ENCODE data around the gene SYNJ2.

Gene SYNJ2

DNA sequence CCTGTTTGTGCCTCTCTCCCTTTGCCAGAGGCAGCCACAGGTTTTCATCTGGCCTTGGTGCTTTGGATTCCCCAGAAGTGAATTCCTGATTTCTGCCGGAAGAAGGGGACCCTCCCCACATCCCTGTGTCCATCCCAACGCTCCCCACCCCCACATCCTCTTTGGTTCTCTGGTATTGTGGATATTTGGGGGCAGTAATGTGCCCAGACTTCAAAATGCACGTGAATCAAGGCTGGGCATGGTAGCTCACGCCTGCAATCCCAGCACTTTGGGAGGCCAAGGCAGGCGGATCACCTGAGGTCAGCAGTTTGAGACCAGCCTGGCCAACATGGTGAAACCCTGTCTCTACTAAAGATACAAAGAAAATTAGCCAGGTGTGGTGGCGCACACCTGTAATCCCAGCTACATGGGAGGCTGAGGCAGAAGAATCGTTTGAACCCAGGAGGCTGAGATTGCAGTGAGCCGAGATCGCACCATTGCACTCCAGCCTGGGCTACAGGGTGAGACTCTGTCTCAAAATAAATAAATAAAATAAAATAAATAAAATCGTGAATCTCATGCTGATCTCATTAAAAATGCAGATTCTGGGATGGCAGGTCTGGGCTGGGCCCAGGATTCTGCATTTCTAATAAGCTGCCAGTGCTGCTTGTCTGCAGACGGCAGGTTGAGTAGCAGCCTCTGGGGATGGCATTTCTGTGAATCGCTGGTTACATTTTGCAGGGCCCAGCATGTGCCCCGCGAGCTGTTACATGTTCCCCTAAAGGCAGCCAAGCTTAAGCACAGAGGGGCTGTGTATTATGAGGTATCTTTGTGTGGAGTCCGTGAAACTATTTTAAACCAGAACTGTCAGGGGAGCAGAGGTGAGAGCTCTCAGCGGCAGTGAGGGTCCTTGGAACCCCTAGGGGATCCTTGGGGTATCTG is 49.0 kb downstream of the SYNJ2 start:
- peak; percentile 6 for DNase-seq

DNA sequence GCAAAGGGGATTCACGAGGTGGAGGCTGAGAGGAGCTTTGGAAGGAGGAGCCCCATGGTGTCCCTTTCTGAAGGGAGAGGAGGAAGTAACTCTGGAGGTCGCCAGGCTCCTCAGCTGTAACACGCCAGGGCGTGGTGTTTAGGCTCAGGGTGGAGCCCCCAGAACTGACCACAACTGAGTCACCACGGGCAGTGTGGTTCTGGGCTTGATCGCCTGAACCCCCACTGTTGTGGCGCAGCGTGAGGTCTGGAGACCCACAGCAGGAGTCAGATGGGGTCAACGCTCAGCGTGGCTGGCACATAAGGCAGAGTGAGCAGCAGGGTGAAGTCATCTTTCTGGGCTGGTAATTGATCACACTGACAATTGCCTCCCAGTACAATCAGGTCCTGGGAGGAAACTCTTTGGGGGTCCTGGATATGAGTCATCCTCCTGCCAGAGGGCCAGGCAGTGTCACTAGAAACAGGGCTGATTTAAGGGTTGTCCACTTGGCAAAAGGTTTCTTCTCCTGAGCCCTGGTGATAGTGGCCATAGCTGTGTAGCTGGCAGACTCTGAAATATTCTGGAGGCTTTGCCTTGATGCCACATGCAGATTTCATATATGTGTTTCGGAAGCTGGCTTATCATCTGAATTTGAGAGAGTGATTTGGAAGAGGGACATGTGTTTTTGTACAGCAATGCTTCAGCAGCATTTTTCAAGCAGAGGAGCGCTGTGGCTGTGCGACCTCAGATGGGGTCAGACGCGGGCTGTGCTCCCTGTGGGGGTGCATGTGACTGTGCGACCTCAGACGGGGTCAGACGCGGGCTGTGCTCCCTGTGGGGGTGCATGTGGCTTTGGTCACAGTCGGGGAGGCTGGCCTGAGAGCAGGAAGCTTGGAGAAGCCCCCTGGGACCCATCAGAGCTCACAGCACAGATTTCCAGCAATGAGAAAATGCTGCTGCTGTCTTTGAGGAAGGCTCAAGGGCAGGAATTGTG is 50.0 kb downstream of the SYNJ2 start:
- DNase-seq, result peak; percentile 11

DNA sequence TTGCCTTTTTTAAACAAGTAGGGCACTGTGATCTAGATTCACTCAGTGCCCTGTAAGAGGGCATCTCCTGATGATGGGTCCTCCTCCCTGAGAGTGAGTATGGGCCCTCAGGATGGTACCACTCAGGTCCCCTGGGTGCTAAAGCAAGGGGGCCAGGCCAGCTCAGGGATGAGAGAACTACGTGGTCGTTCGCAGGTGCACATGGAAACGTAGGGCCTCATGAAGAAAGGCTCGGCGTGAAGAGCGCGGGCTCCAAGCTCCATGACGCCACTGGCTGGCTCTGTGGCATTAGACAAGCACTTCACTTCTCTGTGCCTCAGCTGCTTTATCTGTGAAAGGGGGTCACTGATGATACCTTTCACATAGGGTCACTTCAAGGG is 50.7 kb downstream of the SYNJ2 start:
- no peak for DNase-seq

DNA sequence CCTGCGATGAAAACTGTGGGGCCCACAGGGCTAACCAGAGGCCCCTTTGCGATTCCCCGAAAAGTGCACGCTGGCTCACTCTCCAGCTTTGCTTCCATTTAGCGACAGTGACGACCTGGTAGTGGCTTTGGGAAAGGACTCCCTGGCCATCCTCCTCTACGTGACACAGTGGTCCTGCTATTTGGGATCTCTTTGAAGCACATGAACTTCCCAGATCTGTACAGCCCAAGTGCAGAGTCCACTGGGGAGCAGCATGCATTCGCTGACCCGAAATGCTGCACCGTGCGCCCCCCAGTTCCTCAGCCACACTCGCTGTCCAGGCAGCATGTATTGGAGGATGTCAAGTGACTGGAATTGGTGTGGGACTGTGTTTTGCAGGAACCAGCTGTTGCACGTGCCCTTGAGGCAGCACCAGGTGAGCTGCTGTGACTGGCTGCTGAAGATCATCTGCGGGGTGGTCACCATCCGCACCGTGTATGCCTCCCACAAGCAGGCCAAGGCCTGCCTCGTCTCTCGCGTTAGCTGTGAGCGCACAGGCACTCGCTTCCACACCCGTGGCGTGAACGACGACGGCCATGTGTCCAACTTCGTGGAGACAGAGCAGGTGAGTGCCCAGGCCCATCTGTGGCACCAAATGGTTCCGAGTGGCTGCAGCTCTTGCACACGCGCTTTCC is 51.6 kb downstream of the SYNJ2 start:
- DNase-seq, result no peak

DNA sequence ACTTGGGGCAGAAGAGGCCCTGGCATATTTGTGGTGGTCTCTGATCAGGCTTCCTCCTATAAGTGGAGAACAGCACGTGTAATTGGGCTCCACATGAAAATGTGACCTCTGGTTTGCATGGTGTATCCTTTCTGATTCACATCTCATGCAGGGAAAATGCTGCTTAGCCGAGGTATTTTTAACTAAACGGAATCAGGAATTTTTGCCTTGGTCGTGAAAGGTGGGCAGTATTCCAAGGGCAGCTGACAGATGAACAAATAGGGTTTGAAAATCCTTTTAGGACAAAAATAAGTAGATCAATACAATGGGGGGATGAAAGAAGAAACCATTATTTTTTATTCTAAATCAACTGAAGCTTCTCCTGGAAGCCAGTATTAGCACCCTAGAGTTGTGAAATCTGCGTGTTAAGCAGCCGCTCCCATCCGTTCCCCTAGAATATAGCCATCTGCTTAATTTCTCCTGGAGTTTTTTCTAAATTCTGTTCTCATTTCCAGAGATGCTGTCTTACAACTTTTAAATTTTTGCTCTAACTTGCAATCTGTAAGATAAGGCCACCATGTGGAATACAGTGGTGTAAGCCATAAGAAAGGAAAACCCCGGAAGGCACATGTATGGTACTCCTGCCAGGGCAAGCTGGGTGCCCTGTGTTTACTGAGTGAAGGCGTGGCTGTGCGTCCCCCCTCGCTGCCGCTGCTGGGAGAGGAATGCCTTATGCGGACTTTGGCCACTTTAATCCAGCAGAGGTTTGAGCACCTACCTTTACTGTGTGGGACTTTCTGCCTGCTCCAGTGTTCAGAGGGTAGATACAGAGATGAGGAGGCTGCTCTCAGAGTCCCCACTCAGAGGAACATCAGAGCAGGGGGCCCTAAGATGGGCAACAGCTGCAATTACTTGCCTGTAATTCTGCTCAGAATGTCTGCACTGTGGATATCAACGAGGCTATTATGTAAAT is 52.4 kb downstream of the SYNJ2 start:
- no peak for DNase-seq

DNA sequence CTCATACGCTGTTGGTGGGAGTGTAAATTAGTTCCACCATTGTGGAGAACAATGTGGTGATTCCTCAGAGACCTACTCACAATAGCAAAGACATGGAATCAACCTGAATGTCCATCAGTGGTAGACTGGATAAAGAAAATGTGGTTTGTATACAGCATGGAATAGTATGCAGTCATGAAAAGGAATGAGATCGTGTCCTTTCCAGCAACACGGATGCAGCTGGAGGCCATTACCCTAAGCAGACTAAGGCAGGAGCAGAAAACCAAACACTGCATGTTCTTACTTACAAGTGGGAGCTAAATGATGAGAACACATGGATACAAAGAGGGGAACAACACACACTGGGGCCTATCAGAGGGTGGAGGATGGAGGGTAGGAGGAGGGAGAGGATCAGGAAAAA is 54.6 kb downstream of the SYNJ2 start:
- no peak for DNase-seq

DNA sequence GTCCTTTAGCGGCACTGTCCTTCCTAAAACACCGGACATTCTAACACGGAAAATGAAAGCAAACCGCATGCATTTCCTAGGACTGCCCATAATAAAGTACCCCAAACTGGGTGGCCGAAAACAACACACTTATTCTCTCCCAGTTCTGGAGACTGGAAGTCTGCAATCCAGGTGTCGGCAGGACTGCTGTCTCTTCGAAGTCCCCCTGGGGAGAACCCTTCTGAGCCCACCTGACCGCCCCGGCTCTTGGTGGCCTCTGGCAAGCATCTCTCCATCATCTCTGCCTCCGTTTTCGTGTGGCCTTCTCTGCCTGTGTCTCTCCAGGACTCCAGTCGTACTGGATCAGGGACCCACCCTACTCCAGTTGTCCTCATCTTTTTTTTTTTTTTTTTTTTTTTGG is 55.4 kb downstream of the SYNJ2 start:
- no peak for DNase-seq

DNA sequence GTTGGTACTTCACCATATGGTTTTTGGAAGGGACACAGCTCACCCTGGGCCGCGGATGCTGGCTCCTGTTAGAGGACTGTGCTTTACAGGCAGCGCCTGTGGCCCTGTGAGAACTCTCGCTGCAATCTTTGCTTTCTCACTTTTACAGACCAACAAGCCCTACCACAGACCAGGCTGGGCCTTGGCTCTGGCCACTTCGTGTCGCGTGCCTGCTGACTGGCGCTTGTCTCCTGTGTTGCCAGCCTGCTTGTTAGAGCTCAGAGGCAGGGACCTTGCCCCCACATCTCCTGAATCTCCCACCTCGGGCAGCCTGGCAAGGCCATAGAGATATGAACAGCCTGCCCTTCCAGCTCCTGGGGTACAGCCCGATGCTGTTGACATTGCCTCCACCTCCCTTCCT is 56.1 kb downstream of the SYNJ2 start:
- DNase-seq, result no peak

DNA sequence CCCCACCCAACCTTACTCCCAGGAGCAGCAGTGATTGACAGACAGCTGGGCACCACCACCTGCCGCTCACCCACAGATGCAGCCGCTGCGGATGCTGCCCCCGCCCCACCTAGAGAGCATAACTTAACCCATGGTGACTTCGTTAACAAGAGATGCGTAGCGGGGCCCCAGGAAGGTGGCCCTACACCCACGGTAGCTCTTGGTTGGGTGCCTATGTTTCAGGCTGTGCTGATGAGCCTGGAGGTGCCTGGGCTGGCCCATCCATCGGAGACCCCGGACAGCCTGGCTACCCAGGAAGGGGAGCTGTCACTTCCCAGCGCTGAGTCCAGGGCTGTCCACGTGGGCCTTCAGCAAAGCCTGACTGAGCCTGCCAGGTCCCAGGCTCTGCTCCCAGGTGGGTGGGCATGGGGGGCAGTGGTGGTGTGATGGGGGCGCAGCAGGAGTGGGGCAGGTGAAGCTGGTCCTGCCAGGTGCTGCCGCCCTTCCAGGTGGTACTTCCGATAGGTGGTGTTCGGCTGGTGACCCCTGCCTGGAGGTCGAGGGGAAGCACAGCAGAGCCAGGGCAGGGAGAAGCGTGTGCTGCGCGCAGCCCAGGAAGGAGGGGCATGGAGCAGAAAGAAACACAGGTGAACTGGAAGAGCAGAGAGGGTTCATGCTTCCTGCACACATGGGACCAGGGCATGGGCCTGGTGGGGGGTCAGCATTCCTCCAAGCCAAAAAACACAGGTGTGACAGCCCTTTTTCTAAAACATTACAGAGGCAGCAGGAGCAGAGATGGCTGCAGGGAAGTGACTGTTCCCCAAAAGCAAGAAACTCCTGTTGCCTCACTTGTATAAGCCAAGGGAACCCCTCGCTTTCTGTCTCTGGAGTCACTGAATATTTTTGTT is 56.9 kb downstream of the SYNJ2 start:
- DNase-seq, result no peak

DNA sequence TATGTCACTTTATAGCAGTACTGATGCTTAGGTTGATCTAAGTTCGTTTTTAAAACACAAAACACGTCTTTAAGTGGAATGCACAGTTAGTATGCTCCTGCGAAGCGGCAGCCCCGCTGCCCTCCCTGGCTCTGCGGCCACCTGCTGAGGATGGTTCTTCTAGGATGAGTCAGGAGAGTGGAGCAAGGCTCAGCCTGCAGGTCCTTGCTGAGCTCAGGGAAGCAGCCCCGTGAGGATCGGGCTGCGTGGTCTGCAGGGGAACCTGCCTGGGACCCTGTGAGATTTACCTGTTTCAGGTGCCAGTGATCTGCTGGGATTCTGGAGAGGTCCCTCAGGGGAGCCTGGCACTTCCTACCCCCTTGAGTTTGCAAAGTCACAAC is 57.5 kb downstream of the SYNJ2 start:
- no peak for DNase-seq

DNA sequence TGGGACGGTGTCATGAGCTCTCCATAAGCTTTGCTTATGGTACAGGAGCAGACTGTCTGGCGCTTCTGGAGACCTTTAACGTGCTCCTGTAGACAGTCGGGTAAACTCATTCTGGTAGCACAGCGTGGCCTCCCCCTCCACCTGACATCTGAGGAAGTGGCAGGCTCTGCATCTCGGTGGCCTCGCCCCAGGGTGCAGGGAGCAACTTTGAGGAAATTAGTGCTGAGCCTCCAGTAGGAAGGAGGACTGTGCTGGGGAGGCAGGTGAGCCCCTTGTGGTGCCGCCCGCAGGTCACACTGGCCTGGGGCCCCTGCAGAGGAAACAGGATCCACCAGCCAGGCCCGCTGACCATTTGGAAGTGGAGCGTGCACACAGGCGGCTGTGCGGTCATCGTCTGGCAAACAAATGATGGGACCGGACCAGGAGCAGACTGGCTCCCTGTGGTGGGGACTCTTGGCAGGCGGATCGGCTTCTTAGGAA is 57.9 kb downstream of the SYNJ2 start:
- no peak for DNase-seq

DNA sequence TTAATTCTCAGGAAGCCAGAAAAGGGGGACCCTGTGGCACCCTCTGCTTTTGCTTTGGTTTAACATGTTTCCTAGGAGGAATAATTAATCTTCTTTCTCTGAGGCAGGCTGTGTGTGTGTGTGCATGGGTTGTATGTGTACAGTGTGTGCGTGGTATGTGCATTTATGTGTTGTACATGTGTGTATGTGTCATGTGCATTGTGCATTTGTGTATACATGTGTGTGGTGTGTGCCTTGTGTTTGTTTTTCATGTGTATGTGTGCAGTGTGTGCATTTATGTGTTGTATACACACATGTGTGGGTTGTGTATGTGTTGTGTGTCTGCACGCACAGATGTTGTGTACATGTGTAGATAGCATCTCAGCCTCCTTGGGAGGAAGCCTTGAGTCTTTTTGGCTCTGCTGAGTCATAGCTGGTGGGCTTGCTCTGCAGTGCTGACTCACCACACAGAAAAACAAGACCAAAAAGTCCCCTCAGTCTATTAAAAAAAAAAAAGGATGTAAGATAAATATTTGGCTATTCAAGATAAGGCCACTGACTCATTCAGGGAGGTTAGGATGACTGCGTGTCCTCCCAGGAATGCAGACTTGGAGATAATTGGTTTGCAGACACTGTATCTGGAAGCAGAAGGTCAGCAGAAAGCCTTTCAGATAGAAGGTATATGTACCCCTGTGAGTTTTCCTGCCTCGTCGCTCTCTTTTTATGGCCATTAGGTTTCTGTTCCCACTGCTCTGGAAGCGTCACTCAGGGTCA is 58.6 kb downstream of the SYNJ2 start:
- DNase-seq, result no peak

DNA sequence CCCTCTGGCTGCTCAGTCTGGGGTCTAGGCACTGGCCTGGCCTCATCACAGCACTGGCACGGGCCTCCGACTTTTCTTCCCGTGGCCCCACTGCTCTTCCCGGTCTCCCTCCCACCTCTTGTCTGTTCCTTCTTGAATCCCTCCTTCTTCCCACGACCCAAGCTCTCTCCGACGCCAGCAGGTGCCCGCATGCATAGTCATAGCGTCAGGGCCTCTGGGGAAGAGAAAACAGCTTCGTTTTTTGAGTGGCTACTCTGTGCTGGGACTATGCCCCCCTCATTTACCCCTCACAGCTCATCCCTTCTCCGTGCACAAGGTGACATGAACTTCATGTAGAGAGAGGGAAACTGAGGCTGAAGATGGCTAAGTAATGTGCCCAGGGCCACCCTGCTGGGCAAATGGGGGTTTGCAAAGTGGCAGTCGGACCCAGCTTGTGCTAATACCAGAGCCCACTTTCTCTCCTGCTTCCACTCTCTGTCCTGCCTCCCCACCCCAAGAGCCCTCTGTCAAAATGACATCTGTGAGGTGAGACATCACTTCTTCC is 59.2 kb downstream of the SYNJ2 start:
- no peak for DNase-seq

DNA sequence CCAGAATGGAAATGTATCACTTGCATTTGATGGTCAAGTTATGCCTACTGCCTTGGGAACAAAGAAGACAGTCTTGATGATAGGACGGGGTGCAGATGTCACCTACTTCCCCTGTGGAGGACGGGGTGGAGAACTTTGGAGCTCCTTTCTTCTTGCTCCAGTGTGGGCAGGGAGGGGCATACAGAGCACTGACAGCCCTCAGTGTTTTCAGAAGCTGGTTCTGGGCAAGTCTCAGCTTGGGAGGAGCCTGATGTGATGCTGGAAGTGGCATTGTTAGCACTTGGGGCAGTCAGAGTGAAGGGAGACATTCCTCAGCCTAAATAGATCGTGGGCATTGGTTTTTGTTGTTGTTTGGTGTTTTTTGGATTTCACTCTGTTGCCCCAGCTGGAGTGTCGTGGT is 59.7 kb downstream of the SYNJ2 start:
- DNase-seq, result no peak

DNA sequence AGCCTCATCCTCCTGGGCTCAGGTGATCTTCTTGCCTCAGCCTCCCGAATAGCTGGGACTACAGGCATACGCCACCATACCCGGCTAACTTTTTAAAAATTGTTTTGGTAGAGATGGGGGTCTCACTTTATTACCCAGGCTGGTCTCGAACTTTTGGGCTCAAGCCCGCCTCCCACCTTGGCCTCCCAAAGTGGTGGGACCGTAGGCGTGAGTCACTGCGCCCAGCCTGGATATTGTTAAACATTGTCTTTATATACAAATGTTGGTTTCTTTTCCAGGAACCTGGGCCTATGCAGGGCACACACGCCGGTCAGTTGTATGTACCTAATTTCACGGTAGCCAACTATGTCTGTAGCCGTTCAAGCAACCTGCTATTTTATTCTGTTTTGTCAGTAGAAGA is 60.1 kb downstream of the SYNJ2 start:
- DNase-seq, result no peak

DNA sequence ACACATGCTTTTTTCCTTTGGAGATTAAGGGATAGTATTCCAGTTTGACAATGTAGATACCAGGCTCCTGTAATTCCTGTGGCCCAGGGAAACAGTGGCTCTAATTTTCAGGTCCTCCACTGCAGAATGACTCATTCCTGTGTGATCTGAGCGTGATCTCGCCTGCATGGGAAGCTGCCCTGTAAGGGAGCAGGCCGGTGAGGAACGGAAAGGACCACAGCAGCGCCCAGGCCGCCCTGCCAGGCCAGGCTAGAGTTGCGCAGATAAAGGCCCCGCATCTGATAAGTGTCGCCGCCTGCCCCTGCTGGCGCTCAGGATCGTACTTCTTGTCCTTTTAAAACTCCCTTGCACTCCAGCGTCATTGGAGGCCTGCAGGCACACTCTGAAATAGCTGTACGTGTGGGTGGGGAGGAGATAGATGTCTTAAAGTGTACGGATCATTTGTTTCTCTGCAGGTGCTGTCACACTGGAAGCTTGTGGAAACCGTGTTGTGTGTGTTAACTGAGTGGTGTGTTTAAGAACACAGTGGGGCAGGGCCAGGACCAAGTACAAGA is 60.7 kb downstream of the SYNJ2 start:
- DNase-seq, result no peak

DNA sequence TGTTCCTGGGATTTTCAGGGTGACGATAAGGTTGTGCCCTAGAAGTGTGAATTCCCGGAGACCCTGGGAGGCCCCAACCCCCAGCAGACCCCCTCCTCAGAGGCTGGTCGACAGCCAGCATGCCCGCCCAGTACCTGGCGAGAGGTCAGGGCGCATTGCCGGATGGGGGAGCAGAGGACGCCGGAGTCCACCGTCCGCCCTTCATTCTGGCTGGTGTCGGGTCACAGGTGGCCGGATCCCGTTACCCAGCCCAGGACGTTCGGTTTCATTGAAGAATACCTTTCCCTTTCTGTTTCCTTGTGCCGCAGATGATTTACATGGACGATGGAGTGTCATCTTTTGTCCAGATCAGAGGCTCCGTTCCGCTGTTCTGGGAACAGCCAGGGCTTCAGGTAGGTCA is 61.3 kb downstream of the SYNJ2 start:
- no peak for DNase-seq

DNA sequence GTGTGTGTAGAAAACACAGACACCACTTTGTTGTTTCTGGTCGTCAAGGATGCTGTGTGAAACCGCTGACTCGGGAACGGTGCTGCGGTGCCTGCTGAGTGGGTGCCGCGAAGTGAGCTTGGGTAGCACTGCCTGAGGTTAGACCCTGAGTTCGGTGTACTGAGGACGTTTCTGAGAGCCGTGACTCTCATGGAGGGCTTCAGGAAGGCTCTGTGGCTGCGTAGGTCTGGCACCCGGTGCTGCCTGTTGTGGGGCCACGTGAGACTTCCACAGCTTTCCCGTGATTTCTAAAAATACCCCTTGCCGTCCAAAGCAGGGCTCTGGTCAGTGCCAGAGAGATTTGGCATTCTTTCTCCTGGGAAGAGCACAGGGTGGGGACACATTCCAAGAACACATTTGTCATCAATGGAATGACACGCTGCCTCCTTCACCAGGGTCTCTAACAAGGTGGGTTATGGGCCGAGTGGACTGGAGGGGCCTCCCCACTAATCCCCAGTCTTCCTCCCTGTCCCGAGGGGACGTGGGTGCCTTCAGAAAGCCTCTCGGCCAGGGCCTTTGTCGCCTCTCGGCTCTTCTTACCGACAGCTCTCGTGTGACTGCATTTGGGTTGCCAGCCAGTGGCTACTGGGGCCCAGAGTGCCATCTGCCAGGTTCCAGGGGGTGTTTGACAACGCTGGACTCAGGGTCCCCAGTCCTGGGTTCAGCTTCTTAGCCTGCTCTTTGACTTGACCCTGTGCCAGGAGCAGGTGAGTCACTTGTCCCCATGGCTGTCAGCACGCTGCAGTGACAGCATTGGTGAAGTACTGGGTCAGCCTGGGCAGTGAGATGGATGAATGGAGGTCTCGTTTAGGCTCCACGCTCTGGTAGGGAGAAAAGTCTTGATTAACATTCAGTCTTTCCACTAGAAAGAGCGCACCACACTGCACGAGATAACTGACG is 62.2 kb downstream of the SYNJ2 start:
- no peak for DNase-seq
